ENCODE results near the gene CHKB.

The CHKB gene

GRCh38 chr22:50576806-50577696 lies 5.6 kb downstream of the CHKB start:
- FAIRE-seq (no peak), DNase-seq (ENCODE audit: insufficient read length, low spot score) (no peak)

- DNase-seq (ENCODE audit: insufficient read length, low spot score) (no peak), FAIRE-seq (no peak)
These were observed 6.6 kb downstream of the CHKB start for GRCh38 chr22:50576070-50576469.

GRCh38 chr22:50575426-50575941 lies 7.2 kb downstream of the CHKB start:
- DNase-seq (ENCODE audit: insufficient read length, low spot score) (no peak), FAIRE-seq (no peak)

- FAIRE-seq (no peak), DNase-seq (ENCODE audit: insufficient read length, low spot score) (no peak)
These were observed 8.3 kb downstream of the CHKB start for GRCh38 chr22:50574383-50574755.

GRCh38 chr22:50573491-50574382 lies 8.9 kb downstream of the CHKB start:
- FAIRE-seq, result no peak
- DNase-seq (ENCODE audit: insufficient read length, low spot score), result no peak

- FAIRE-seq, result no peak
- DNase-seq (ENCODE audit: insufficient read length, low spot score), result no peak
These were observed 9.7 kb downstream of the CHKB start for GRCh38 chr22:50572965-50573364.

GRCh38 chr22:50571264-50572175 lies 11.1 kb downstream of the CHKB start:
- DNase-seq (ENCODE audit: insufficient read length, low spot score) (no peak), FAIRE-seq (no peak)

- DNase-seq (ENCODE audit: insufficient read length, low spot score), result no peak
- FAIRE-seq, result no peak
These were observed 11.8 kb downstream of the CHKB start for GRCh38 chr22:50570861-50571260.

- FAIRE-seq (peak; percentile 51), DNase-seq (ENCODE audit: insufficient read length, low spot score) (no peak)
These were observed 12.6 kb downstream of the CHKB start for GRCh38 chr22:50569896-50570535.

GRCh38 chr22:50569041-50569459 lies 13.6 kb downstream of the CHKB start:
- DNase-seq (ENCODE audit: insufficient read length, low spot score) (no peak), FAIRE-seq (no peak)

- FAIRE-seq, result no peak
These were observed 14.0 kb downstream of the CHKB start for GRCh38 chr22:50568626-50569025.

GRCh38 chr22:50567721-50568252 lies 14.9 kb downstream of the CHKB start:
- FAIRE-seq, result no peak

More at GRCh38 chr22:50568626-50569025, 14.0 kb downstream of the CHKB start:
- no peak for DNase-seq (ENCODE audit: insufficient read length, low spot score)

GRCh38 chr22:50564289-50564688 lies 18.4 kb downstream of the CHKB start:
- FAIRE-seq (no peak), DNase-seq (ENCODE audit: insufficient read length, low spot score) (no peak)

More at GRCh38 chr22:50567721-50568252, 14.9 kb downstream of the CHKB start:
- no peak for DNase-seq (ENCODE audit: insufficient read length, low spot score)

GRCh38 chr22:50563413-50564160 lies 19.1 kb downstream of the CHKB start:
- no peak for DNase-seq (ENCODE audit: insufficient read length, low spot score)
- FAIRE-seq, result no peak

- DNase-seq (ENCODE audit: insufficient read length, low spot score) (peak; percentile 93), FAIRE-seq (peak; percentile 99)
These were observed 19.9 kb downstream of the CHKB start, which contains the start of gene SYCE3 for GRCh38 chr22:50562523-50563412. Gene SYCE3, minus strand, starts transcription at chr22:50562919. Its CDS starts 6,514 bp downstream, at chr22:50556405.

- FAIRE-seq (no peak), DNase-seq (ENCODE audit: insufficient read length, low spot score) (no peak)
These were observed 21.0 kb downstream of the CHKB start for GRCh38 chr22:50561401-50562358.

GRCh38 chr22:50560034-50560433 lies 22.6 kb downstream of the CHKB start:
- DNase-seq (ENCODE audit: insufficient read length, low spot score) (no peak), FAIRE-seq (no peak)
